Measurements from ENCODE around the gene CLEC2D. TPM values are rescaled to one million over a fixed set of nuclear protein-coding genes. Genes with fewer than 3 reads are reported as not detected.

Gene CLEC2D
- total and polyA plus RNA-seq, 10 donors: 20.8 to 131 (median 79.9) TPM

DNA sequence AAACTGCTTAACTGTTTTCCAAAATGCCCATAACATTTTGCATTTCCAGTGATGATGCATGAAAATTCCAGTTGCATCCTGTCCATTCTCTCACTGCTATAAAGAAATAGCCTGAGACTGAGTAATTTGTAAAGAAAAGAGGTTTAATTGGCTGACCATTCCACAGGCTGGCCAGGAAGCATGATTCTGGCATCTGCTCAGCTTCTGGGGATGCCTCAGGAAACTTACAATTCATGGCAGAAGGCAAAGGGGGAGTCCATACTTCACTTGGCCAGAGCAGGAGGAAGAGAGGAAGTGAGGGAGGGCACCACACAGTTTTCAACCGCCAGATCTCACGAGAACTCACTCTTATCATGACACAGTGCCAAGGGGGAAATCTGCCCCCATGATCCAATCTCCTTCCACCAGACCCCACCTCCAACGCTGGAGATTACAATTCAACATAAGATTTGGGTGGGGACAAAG, 18.2 kb upstream of the CLEC2D start:
- no peaks in the 10 kb centered on the region for H3K27me3 ChIP-seq (replicated peaks in 1 of 7)
- H3K36me3 ChIP-seq: peaks cover 4 to 34% (median 16%) of the 10 kb centered on the region in 6 donors
- DNase-seq: peak; percentile 72
- intact Hi-C loops (cut with DNase I; ENCODE audit: low total_unique reads): no loop called here
- TF ChIP-seq POLR2AphosphoS5 (IDR thresholded peaks at IDR 0.05) (peak in 1 of 3 donors; percentile 60), POLR2A (IDR thresholded peaks at IDR 0.05) (no peak)
- H3K4me3 ChIP-seq: peak overlapping the region in 6 of 8 donors; percentile 50 to 84 (median 61)
- 8 to 26% (median 18%) methylated on average over 3 of the region's 3 CpGs for WGBS, 5 donors
- H3K4me1 ChIP-seq: peaks cover 15 to 88% (median 65%) of the 10 kb centered on the region in 6 donors
- no peaks in the 10 kb centered on the region for H3K9me3 ChIP-seq
- peak overlapping the region; percentile 87 to 97 (median 96) for H3K27ac ChIP-seq

DNA sequence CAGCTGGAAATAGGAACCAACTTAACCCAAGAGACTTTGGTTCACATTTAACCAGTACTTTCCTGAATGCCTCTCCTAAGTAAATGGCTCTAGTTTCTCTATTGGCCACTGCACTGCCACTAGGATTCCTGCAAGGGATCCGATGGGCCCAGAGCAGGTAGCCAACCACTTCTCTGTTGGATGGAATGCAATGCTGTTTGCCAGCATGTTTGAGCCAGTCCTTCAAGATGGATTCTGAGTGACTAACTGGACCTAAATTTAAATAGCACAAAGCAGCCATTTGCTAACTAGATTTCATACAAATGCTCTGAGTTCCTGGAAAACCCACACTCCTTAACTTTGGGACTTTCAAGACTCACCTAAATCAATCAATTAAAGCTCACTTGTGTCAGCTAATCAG, 9.5 kb upstream of the CLEC2D start:
- H3K36me3 ChIP-seq: peaks cover 0 to 98% (median 54%) of the 10 kb centered on the region in 6 donors
- no peak for TF ChIP-seq POLR2A (IDR thresholded peaks at IDR 0.05)
- no peak for TF ChIP-seq POLR2AphosphoS5 (IDR thresholded peaks at IDR 0.05)
- TF ChIP-seq, protein P1, sequence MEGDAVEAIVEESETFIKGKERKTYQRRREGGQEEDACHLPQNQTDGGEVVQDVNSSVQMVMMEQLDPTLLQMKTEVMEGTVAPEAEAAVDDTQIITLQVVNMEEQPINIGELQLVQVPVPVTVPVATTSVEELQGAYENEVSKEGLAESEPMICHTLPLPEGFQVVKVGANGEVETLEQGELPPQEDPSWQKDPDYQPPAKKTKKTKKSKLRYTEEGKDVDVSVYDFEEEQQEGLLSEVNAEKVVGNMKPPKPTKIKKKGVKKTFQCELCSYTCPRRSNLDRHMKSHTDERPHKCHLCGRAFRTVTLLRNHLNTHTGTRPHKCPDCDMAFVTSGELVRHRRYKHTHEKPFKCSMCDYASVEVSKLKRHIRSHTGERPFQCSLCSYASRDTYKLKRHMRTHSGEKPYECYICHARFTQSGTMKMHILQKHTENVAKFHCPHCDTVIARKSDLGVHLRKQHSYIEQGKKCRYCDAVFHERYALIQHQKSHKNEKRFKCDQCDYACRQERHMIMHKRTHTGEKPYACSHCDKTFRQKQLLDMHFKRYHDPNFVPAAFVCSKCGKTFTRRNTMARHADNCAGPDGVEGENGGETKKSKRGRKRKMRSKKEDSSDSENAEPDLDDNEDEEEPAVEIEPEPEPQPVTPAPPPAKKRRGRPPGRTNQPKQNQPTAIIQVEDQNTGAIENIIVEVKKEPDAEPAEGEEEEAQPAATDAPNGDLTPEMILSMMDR (IDR thresholded peaks at IDR 0.05 in 8 of 11, conservative IDR thresholded peaks at IDR 0.05 in 3 of 11): no peak
- intact Hi-C loops (cut with DNase I; ENCODE audit: low total_unique reads): no loop called here

DNA sequence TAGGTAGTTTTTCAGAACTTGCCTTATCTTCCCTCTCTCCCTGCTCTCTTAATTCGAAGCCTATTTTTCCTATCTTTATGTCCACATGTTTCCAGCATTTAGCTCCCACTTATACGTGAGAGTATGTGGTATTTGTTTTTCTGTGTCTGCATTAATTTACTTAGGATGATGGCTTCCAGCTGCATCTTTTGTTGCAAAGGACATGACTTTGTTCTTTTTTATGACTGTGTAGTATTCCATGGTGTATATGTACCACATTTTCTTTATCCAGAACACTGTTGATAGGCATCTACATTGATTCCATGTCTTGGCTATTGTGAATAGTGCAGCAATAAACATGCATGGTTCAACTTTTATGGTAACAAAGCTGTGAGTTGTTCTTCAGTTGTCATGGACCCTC, 7.8 kb upstream of the CLEC2D start:
- H3K4me3 ChIP-seq: no peak overlapping the region
- no peak for DNase-seq
- WGBS, 5 donors: 95 to 99% (median 98%) methylated on average over 2 of the region's 2 CpGs
- H3K27me3 ChIP-seq (replicated peaks in 1 of 7): no peaks in the 10 kb centered on the region
- peaks cover 8 to 71% (median 23%) of the 10 kb centered on the region in 6 donors for H3K4me1 ChIP-seq
- intact Hi-C loops (cut with DNase I; ENCODE audit: low total_unique reads): no loop called here
- no peaks in the 10 kb centered on the region for H3K9me3 ChIP-seq
- peak overlapping the region in 1 of 8 donors; percentile 57 for H3K27ac ChIP-seq
- TF ChIP-seq, protein P1 (IDR thresholded peaks at IDR 0.05 in 8 of 11, conservative IDR thresholded peaks at IDR 0.05 in 3 of 11): no peak
- TF ChIP-seq POLR2AphosphoS5 (IDR thresholded peaks at IDR 0.05) (no peak), POLR2A (IDR thresholded peaks at IDR 0.05) (no peak)
- H3K36me3 ChIP-seq: peaks cover 0 to 98% (median 54%) of the 10 kb centered on the region in 6 donors

More for the DNA sequence above, 9.5 kb upstream of the CLEC2D start:
- peak overlapping the region in 1 of 8 donors; percentile 51 for H3K27ac ChIP-seq
- H3K4me3 ChIP-seq: no peak overlapping the region
- H3K27me3 ChIP-seq (replicated peaks in 1 of 7): no peaks in the 10 kb centered on the region
- H3K4me1 ChIP-seq: peaks cover 5 to 71% (median 30%) of the 10 kb centered on the region in 6 donors
- WGBS, 5 donors: 42 to 100% (median 97%) methylated on average over 1 of the region's 1 CpG
- DNase-seq: no peak
- H3K9me3 ChIP-seq: no peaks in the 10 kb centered on the region

- H3K4me1 ChIP-seq: peaks cover 8 to 71% (median 24%) of the 10 kb centered on the region in 6 donors
- H3K4me3 ChIP-seq: no peak overlapping the region
- no peaks in the 10 kb centered on the region for H3K9me3 ChIP-seq
- no peak for DNase-seq
- H3K36me3 ChIP-seq: peaks cover 0 to 96% (median 49%) of the 10 kb centered on the region in 6 donors
- no peaks in the 10 kb centered on the region for H3K27me3 ChIP-seq (replicated peaks in 1 of 7)
- H3K27ac ChIP-seq: peak overlapping the region in 4 of 8 donors; percentile 7 to 57 (median 32)
- TF ChIP-seq, protein P1 (IDR thresholded peaks at IDR 0.05 in 8 of 11, conservative IDR thresholded peaks at IDR 0.05 in 3 of 11): no peak
- TF ChIP-seq POLR2AphosphoS5 (IDR thresholded peaks at IDR 0.05) (no peak), POLR2A (IDR thresholded peaks at IDR 0.05) (no peak)
- intact Hi-C loops (cut with DNase I; ENCODE audit: low total_unique reads): no loop called here
Measured at GRCh38 chr12:9662488-9662887, 7.0 kb upstream of the CLEC2D start.

All from spleen (tissue), 11 donors.